IPS-18a (cell line): ENCODE data around the gene CCDC177.

Source experiments
- H3K27ac ChIP-seq: one replicate; pipeline ENCODE4 v1.5.1; 2013; ENCODE audit warnings: low read length
- H3K27me3 ChIP-seq: one replicate; pipeline ENCODE4 v1.6.1; 2013; ENCODE audit warnings: mild to moderate bottlenecking, low read length; ENCODE audit not compliant: control insufficient read depth, insufficient read depth
- H3K36me3 ChIP-seq: one replicate; pipeline ENCODE4 v1.6.1; 2013; ENCODE audit warnings: low read depth, low read length; ENCODE audit not compliant: control insufficient read depth
- H3K4me1 ChIP-seq: one replicate; pipeline ENCODE4 v1.6.1; 2013; ENCODE audit warnings: low read depth, low read length; ENCODE audit not compliant: control insufficient read depth
- H3K4me3 ChIP-seq: one replicate; pipeline ENCODE4 v1.5.1; 2013; ENCODE audit warnings: low read length
- H3K9ac ChIP-seq: one replicate; pipeline ENCODE4 v1.6.1; 2013; ENCODE audit warnings: mild to moderate bottlenecking, low read length, moderate library complexity
- H3K9me3 ChIP-seq: one replicate; pipeline ENCODE4 v1.6.1; 2013; ENCODE audit warnings: low read depth, low read length; ENCODE audit not compliant: control insufficient read depth

The CCDC177 gene

DNA sequence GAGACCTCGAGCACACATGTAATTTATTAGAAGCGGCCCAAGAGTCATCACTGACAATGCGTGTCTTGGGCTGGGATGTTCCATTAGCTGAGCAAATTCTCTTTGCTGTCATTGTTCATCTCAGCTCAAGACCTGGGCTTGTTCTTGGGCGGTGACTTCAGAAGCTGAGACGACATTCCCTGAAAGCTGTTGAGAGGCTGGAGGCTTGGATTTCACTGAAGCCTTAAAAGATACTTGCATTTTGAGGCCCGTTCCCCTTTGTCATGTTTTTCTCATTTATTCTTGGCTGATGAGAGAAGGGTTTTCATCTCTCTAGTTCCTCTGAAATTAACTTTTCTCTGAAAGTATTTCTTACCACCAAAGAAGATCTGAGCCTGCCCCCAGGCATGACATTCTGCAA, 20.2 kb upstream of the CCDC177 start:
- Histone ChIP-seq H3K4me3 (no peak overlapping the region), H3K4me1 (no peaks in the 10 kb centered on the region), H3K27ac (no peak overlapping the region), H3K9me3 (no peaks in the 10 kb centered on the region), H3K27me3 (no peaks in the 10 kb centered on the region), H3K9ac (no peak overlapping the region), H3K36me3 (no peaks in the 10 kb centered on the region)

DNA sequence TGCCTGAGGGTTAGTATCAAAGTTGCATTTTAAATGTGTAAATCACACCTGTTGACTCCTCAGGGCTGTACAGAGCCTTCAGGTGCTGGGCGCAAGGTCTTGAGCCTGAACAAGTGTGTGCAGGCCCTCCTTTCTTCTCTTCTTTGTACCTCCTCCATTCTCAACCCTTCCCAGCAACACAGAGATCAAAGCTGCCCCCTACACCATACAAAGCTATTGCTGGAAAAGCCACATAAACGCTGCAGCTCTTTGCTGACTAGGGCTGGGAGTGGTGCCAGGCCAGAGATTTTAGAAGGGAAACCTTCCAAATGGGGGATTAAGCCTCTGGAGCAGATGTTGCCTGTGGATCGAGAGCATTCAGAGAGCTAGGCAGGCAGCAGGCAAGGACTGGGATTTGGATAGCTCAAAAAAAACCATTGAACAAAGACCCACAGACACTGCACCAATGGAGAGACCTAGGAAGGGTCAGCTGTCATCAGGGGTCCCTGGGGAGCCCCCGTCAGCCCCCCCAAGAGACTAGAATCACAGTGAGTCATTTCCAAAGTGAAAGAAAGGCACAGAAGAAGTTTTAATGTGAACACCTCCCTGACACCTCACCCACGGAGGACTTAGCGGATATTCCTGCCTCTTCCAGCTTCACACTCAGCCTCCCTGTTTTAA, 18.5 kb upstream of the CCDC177 start:
- Histone ChIP-seq H3K4me3 (no peak overlapping the region), H3K4me1 (no peaks in the 10 kb centered on the region), H3K9me3 (no peaks in the 10 kb centered on the region), H3K27me3 (no peaks in the 10 kb centered on the region), H3K9ac (no peak overlapping the region), H3K27ac (no peak overlapping the region), H3K36me3 (no peaks in the 10 kb centered on the region)

DNA sequence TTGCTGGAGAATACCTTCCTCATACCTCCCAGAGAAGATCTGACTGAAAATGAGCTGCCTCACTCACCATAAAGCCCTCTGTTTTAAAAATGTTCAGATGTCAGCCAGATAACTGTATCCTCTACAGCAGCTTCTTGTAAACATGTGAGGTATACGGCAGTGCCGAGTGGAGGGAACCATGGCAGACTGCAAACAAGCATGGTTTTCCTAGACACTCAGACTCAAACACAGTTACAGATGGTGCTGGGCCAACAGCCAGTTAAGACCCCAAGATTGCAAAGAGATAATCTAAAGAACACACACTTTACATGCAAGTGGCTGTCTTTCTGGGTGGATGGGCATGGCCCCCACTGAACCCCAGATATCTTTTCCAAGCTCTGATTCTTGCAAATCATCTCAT, 16.6 kb upstream of the CCDC177 start:
- Histone ChIP-seq H3K27me3 (no peaks in the 10 kb centered on the region), H3K4me1 (no peaks in the 10 kb centered on the region), H3K36me3 (no peaks in the 10 kb centered on the region), H3K27ac (no peak overlapping the region), H3K4me3 (no peak overlapping the region), H3K9ac (no peak overlapping the region), H3K9me3 (no peaks in the 10 kb centered on the region)

DNA sequence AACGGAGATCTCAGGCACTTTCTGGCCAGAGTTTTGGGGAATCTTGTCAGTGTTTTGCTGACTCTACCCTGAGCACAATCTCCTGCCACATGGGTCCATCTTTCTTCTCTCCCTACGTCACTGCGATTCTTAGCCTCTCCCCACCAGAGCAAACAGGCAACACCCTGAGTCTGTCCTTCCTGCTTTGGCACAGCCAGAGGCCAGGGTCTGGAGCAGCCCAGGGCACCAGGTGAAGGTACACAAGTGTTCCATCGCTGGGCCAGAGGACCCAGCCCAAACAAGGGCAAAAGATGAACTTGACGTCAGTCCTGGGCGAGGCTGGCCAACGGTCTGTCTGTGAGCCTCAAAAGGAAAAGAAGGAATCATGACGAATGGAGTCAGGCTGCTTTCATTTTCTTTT, 12.7 kb upstream of the CCDC177 start:
- H3K36me3 ChIP-seq: no peaks in the 10 kb centered on the region
- no peak overlapping the region for H3K4me3 ChIP-seq
- H3K27ac ChIP-seq: no peak overlapping the region
- H3K9ac ChIP-seq: no peak overlapping the region
- no peaks in the 10 kb centered on the region for H3K4me1 ChIP-seq
- no peaks in the 10 kb centered on the region for H3K9me3 ChIP-seq
- no peaks in the 10 kb centered on the region for H3K27me3 ChIP-seq

DNA sequence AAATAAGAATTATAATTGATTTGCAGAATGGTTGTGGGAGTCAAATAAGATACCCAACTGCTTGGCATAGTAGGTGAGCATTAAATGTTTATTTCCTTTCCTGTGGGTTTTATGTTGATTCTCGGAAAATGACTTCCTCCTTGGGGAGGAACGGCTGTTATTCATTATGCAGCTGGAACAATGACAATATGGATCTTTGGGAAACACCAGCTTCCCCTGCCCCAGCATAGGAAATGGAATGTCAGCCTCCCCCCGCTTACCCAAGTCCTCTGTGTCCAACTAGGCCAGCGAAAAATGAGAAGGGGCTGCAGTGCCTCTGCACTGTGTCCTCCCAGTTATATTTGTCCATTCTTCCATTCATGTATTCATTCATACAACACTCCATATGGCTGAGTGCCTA, 11.7 kb upstream of the CCDC177 start:
- no peaks in the 10 kb centered on the region for H3K4me1 ChIP-seq
- H3K27me3 ChIP-seq: no peaks in the 10 kb centered on the region
- H3K9me3 ChIP-seq: no peaks in the 10 kb centered on the region
- H3K4me3 ChIP-seq: no peak overlapping the region
- H3K9ac ChIP-seq: no peak overlapping the region
- H3K36me3 ChIP-seq: no peaks in the 10 kb centered on the region
- H3K27ac ChIP-seq: no peak overlapping the region

DNA sequence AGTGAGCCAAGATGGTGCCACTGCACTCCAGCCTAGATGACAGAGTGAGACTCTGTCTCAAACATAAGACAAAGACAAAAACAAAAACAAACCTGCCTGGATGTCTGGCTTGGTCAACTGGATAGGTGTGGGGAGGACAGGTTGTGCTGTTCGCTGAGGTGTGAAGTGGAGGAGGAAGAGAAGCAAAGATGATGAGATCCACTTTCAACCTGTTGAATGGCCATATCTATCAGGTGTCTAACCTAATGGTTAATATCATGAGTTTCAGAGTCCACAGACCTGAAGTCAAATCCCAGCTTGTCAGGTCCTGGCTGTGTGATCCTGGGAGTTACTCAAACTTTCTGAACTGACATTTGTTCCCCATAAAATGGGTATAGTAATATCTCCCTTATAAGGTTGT, 9.7 kb upstream of the CCDC177 start:
- Histone ChIP-seq H3K36me3 (no peaks in the 10 kb centered on the region), H3K27me3 (no peaks in the 10 kb centered on the region), H3K9ac (no peak overlapping the region), H3K9me3 (no peaks in the 10 kb centered on the region), H3K4me3 (no peak overlapping the region), H3K27ac (no peak overlapping the region), H3K4me1 (no peaks in the 10 kb centered on the region)

DNA sequence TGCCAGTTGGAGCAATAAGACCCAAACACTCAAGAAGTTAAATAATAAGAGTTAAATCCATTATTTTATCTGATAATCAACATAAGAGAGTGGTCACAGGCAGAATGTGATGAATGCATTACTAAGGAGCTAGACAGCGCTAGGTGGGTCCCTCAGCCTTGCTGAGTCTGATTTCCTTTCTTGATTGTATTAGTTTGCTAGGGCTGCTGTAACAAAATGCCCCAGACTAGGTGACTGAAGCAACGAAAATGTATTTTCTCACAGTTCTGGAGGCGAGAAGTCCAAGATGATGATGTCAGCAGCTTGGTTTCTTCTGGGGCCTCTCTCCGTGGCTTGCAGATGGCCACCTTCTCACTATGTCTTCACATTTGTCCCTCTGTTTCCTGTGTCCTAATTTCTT, 8.2 kb upstream of the CCDC177 start:
- Histone ChIP-seq H3K9ac (no peak overlapping the region), H3K27me3 (no peaks in the 10 kb centered on the region), H3K27ac (no peak overlapping the region)

DNA sequence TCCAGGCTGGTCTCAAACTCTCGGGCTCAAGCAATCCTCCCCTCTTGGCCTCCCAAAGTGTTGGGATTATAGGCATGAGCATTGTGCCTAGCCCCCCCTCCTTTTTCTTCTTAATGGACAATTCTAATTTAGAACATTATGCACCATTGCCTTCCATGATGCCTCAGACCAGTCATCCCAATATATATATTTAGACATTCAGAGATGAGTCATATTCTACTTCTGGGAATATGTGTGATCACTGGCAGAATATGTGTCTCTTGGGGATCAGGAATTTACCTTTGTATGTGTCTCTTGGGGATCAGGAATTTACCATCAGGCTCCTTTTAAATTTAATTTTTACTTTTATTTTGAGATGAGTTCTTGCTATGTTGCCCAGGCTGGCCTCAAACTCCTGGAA, 7.5 kb upstream of the CCDC177 start:
- H3K4me1 ChIP-seq: no peaks in the 10 kb centered on the region
- H3K9ac ChIP-seq: no peak overlapping the region
- no peak overlapping the region for H3K4me3 ChIP-seq
- no peaks in the 10 kb centered on the region for H3K36me3 ChIP-seq
- H3K27ac ChIP-seq: no peak overlapping the region
- no peaks in the 10 kb centered on the region for H3K9me3 ChIP-seq
- no peaks in the 10 kb centered on the region for H3K27me3 ChIP-seq

More for the DNA sequence above, 8.2 kb upstream of the CCDC177 start:
- H3K4me3 ChIP-seq: no peak overlapping the region
- no peaks in the 10 kb centered on the region for H3K36me3 ChIP-seq
- H3K4me1 ChIP-seq: no peaks in the 10 kb centered on the region
- no peaks in the 10 kb centered on the region for H3K9me3 ChIP-seq

DNA sequence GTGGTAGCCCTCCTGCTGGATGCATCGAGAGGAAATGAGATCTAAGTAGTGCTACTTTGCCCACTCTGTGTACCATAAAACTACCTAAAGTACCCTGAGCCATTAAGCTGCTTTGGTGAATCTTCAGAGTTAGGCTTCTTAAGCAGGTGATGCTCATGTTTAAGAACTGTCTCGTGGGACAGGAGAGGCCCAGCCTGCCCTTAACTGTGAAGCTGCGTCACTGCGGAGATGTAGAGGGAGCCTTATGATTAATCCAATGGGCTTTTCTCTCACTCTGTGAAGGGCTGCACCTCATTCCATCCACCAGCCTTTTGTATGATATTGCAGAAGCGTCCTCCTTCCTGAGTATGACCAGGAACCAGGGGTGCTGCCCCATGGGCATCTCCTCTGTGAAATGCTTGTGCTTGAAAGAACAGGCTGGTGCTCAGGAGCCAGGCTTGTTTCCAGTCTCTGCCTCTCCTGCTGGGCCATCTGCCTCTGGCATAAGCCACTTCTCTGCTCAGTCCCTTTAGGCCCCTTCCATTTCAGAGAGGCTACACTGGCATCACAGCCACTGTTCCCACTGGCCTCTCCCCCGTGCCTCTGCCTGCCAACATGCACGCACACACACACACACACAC, 6.8 kb upstream of the CCDC177 start:
- H3K4me1 ChIP-seq: no peaks in the 10 kb centered on the region
- no peaks in the 10 kb centered on the region for H3K27me3 ChIP-seq
- H3K27ac ChIP-seq: no peak overlapping the region
- H3K9ac ChIP-seq: no peak overlapping the region
- no peaks in the 10 kb centered on the region for H3K36me3 ChIP-seq
- no peaks in the 10 kb centered on the region for H3K9me3 ChIP-seq
- H3K4me3 ChIP-seq: no peak overlapping the region

DNA sequence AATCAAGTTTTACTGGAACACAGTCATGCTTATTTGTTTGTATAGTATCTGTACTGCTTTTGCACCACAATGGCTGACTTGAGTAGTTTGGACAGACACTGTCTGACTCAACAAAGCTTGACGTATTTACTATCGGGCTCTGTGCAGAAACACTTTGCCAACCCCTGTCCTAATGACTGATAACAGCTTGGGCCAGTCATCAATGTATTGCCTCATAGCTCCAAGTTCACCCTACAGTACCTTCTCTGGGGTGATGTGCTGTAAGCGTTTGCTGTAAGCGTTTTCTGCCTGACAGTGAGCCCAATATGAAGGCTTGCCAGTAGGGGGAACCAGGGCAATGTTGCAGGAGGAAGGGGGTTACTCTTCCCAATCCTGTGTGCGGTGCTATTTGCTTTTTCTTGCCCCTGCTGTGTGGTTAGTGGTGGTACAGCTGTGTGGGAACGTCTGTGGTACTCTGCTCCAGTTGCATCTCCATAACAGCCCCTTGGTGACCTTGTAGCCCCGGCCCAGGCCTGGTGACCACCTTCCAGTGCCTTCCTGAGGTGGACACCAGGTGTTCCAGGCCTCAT, 5.4 kb upstream of the CCDC177 start:
- Histone ChIP-seq H3K4me3 (no peak overlapping the region), H3K27ac (no peak overlapping the region)

DNA sequence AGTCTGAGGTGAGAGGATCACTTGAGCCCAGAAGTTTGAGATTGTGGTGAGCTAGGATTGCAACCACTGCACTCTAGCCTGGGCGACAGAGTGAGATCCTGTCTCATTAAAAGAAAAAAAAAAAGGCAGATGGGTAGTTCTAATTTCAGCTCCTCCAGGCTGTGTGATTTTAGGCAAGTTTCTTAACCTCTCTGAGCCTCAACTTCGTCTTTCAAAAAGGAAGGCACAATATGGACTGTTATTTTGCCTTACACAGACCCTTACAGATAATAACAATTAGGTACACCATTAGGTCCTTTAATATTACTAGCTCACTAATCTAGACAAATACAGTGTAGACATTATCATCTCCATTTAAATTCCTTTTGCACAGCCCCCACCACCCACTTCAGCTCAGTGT, 4.8 kb upstream of the CCDC177 start:
- Histone ChIP-seq H3K9me3 (no peaks in the 10 kb centered on the region), H3K27ac (no peak overlapping the region), H3K4me3 (no peak overlapping the region), H3K9ac (no peak overlapping the region), H3K4me1 (no peaks in the 10 kb centered on the region), H3K27me3 (peaks cover 8% of the 10 kb centered on the region), H3K36me3 (no peaks in the 10 kb centered on the region)

More for the DNA sequence above, 5.4 kb upstream of the CCDC177 start:
- no peaks in the 10 kb centered on the region for H3K4me1 ChIP-seq
- H3K9me3 ChIP-seq: no peaks in the 10 kb centered on the region
- H3K9ac ChIP-seq: no peak overlapping the region
- no peaks in the 10 kb centered on the region for H3K36me3 ChIP-seq
- peaks cover 4% of the 10 kb centered on the region for H3K27me3 ChIP-seq

DNA sequence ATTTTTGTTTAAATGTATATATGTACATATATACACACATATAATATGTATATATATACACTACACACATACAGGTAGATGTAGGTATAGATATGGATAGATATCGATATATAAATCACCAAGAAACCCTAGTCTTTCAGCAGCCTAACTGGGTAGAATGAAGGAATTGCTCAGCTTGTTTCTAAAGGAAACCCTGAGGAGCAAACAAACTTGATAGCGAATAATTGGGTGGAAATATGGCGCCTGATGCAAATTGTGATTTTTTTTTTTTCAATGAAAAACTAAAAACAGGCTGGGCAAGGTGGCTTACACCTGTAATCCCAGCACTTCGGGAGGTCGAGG, 254 bp upstream of the CCDC177 start:
- Histone ChIP-seq H3K27me3 (peaks cover 53% of the 10 kb centered on the region), H3K4me1 (no peaks in the 10 kb centered on the region), H3K27ac (no peak overlapping the region), H3K9me3 (no peaks in the 10 kb centered on the region), H3K36me3 (no peaks in the 10 kb centered on the region), H3K4me3 (peak overlapping the region; percentile 66), H3K9ac (no peak overlapping the region)
